ENCODE data around the gene UAP1.

The UAP1 gene

DNA sequence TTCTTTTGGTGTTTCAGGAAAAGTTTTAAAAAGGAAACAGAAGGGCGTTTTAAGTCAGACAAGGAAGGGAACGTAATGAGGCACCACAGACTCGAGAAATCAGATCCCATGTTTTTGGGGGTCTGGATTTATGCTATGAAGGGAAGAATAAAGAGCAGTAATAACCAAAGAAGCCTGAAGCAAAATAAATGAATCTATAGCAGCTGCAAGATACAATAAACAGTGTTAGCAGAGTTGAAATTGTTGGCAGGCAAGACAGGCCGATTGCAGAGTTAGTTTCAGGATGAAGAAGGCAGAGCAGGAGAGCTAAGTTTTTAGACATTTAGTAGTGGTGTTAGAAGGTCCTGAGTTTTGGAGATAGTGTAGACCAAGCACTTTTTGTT, 71.2 kb downstream of the UAP1 start:
- Histone ChIP-seq H3K4me3 (ENCODE audit: low read depth in 1 of 2, low read length in 1 of 2) (no peak overlapping the region), H3K9me3 (no peaks in the 10 kb centered on the region), H3K4me1 (ENCODE audit: control insufficient read depth in 1 of 2, insufficient read depth in 1 of 2, low read depth in 1 of 2, low read length in 1 of 2) (no peaks in the 10 kb centered on the region), H3K36me3 (no peaks in the 10 kb centered on the region), H3K27me3 (peaks cover 9% of the 10 kb centered on the region), H3K27ac (no peak overlapping the region)
- TF ChIP-seq, protein P1, sequence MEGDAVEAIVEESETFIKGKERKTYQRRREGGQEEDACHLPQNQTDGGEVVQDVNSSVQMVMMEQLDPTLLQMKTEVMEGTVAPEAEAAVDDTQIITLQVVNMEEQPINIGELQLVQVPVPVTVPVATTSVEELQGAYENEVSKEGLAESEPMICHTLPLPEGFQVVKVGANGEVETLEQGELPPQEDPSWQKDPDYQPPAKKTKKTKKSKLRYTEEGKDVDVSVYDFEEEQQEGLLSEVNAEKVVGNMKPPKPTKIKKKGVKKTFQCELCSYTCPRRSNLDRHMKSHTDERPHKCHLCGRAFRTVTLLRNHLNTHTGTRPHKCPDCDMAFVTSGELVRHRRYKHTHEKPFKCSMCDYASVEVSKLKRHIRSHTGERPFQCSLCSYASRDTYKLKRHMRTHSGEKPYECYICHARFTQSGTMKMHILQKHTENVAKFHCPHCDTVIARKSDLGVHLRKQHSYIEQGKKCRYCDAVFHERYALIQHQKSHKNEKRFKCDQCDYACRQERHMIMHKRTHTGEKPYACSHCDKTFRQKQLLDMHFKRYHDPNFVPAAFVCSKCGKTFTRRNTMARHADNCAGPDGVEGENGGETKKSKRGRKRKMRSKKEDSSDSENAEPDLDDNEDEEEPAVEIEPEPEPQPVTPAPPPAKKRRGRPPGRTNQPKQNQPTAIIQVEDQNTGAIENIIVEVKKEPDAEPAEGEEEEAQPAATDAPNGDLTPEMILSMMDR (IDR thresholded peaks at IDR 0.05): no peak

DNA sequence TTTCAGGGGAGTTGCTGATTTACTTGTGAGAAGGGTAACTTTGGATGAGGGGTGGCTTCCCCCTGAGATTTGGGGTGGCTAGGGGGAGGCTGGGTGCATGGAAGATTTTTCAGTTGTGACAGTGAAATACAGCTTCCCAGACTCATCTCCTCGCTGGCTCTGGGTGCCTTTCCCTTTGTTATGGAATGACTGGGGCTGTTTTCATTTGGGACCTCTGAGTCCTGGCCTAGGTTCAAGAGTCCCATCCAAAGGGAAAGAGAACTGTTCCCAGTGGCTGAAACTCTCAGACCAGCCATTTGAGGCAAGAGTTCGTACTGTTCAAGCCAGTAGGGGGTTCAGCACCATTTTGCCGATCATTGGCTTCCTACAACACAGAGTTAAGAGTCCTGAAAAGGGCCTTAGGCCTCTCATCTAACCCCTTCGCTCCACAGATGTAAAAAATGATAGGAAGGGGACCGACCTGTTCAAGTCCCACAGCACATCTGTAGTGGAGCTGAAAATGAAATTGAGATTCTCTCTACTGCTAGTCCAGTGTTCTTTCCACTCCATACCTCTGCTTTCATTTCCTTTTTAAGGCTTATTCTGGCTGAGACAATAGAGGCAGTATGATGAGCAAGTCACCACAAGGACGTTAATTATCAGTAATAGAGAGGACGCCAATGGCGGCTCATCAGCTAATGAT, 71.7 kb downstream of the UAP1 start:
- Histone ChIP-seq H3K36me3 (no peaks in the 10 kb centered on the region), H3K9me3 (no peaks in the 10 kb centered on the region), H3K27ac (no peak overlapping the region), H3K4me1 (ENCODE audit: control insufficient read depth in 1 of 2, insufficient read depth in 1 of 2, low read depth in 1 of 2, low read length in 1 of 2) (no peaks in the 10 kb centered on the region), H3K4me3 (ENCODE audit: low read depth in 1 of 2, low read length in 1 of 2) (no peak overlapping the region), H3K27me3 (peaks cover 9% of the 10 kb centered on the region)
- TF ChIP-seq, protein P1 (IDR thresholded peaks at IDR 0.05): no peak

DNA sequence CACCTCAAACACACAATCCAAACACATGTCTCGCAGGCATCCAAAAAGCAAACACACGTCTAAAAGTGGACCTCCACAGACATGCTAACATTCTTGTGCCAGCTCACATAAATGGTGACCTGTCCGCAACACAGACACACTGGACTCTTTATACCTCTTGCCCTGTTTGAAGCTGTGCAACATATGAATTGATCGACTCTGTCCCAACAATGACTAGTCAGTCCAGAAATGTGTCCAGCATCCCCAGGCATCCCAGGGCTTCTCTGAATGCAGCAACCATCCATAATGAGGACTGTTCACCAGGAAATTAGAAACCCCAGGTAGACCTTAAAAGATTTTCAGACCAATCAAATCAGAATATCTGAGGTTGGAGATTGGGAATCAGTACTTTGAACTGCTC, 73.9 kb downstream of the UAP1 start:
- Histone ChIP-seq H3K9me3 (no peaks in the 10 kb centered on the region), H3K27ac (no peak overlapping the region), H3K36me3 (no peaks in the 10 kb centered on the region), H3K4me3 (ENCODE audit: low read depth in 1 of 2, low read length in 1 of 2) (no peak overlapping the region), H3K27me3 (peaks cover 9% of the 10 kb centered on the region), H3K4me1 (ENCODE audit: control insufficient read depth in 1 of 2, insufficient read depth in 1 of 2, low read depth in 1 of 2, low read length in 1 of 2) (no peaks in the 10 kb centered on the region)
- TF ChIP-seq, protein P1 (IDR thresholded peaks at IDR 0.05): no peak

DNA sequence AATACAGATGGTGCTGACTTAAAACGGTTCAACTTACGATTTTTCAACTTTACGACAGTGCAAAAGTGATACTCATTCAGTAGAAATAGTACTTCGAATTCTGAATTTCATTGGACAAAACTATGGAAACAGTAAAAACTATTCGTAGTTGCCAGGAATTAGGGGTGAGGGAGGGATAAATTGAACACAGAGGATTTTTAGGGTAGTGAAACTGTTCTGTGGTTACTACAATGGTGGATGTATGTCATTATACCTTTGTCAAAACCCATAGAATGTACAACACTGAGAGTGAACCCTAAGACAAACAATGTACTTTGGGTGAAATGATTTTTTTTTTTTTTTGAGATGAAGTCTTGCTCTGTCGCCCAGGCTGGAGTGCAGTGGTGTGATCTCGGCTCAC, 78.2 kb downstream of the UAP1 start:
- H3K36me3 ChIP-seq: no peaks in the 10 kb centered on the region
- TF ChIP-seq, protein P1 (IDR thresholded peaks at IDR 0.05): no peak
- no peaks in the 10 kb centered on the region for H3K4me1 ChIP-seq (ENCODE audit: control insufficient read depth in 1 of 2, insufficient read depth in 1 of 2, low read depth in 1 of 2, low read length in 1 of 2)
- peaks cover 9% of the 10 kb centered on the region for H3K27me3 ChIP-seq
- H3K27ac ChIP-seq: no peak overlapping the region
- H3K4me3 ChIP-seq (ENCODE audit: low read depth in 1 of 2, low read length in 1 of 2): no peak overlapping the region
- H3K9me3 ChIP-seq: no peaks in the 10 kb centered on the region

DNA sequence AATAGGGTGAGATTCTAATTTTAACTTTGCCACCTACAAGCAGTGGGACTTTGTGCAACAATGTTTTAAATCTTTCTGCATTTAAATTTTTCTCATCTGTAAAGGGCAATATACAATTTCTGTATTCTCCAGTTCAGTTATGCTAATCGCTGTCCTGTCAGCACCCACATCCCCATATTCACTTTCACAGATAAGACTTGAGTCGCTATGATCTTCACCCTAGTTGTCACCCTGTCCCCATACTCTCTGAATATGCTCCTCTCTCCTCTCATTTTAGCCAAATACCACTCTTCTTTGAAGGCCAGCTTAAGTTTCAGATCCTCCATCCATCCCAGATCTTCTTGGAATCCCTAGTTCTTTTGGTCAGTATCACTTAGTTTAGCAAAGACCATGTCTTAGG, 79.6 kb downstream of the UAP1 start:
- Histone ChIP-seq H3K4me3 (ENCODE audit: low read depth in 1 of 2, low read length in 1 of 2) (no peak overlapping the region), H3K27me3 (peaks cover 9% of the 10 kb centered on the region), H3K36me3 (no peaks in the 10 kb centered on the region), H3K4me1 (ENCODE audit: control insufficient read depth in 1 of 2, insufficient read depth in 1 of 2, low read depth in 1 of 2, low read length in 1 of 2) (no peaks in the 10 kb centered on the region), H3K27ac (no peak overlapping the region), H3K9me3 (no peaks in the 10 kb centered on the region)
- TF ChIP-seq, protein P1 (IDR thresholded peaks at IDR 0.05): no peak

DNA sequence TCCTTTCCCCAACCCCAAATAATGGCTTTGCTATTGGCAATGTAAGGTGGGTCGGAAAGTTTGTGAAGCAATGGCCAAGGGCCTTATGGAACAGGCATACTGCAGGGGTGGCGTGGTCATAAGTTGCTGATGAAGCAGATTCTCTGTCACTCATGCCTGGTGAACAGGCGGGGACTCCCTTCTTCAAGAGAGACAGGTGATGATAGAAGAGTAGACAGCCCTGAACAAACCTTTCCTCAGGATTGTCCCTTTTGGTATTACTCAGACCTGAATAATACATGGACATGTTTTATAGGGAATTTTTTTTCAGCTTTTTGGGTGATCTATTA, 83.4 kb downstream of the UAP1 start:
- Histone ChIP-seq H3K4me3 (ENCODE audit: low read depth in 1 of 2, low read length in 1 of 2) (no peak overlapping the region), H3K36me3 (no peaks in the 10 kb centered on the region), H3K27ac (no peak overlapping the region), H3K27me3 (peaks cover 24% of the 10 kb centered on the region), H3K9me3 (no peaks in the 10 kb centered on the region), H3K4me1 (ENCODE audit: control insufficient read depth in 1 of 2, insufficient read depth in 1 of 2, low read depth in 1 of 2, low read length in 1 of 2) (no peaks in the 10 kb centered on the region)
- TF ChIP-seq, protein P1 (IDR thresholded peaks at IDR 0.05): no peak

Data from neutrophil (primary cell).